ENCODE measurements around the gene ATOH1. TPM values are rescaled to one million over a fixed set of nuclear protein-coding genes. Genes with fewer than 3 reads are reported as not detected.

Gene ATOH1
- total and polyA plus RNA-seq, 10 of the 15 experiments (the other 5 are each of a cell fraction or from before 2014, with no cell fraction given) = not detected

DNA sequence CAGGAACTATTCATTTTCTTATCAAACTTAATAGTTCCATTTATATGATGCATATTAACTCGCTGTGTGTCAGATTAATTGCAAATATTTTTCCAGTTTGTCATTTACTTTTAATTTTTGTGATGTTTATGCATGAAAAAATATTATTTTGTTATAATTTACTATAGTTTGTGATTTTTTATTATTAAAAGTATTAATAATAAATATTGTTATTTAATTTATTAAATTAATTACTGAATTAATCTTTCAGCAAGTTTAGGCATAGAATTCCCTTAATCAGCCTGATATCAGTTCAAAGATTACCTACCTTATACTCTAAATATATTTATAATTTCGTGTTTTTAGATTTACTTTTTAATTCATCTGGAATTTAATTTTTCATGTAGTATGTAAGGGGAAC, 15.5 kb upstream of the ATOH1 start (continued):
- TF ChIP-seq, protein P1, sequence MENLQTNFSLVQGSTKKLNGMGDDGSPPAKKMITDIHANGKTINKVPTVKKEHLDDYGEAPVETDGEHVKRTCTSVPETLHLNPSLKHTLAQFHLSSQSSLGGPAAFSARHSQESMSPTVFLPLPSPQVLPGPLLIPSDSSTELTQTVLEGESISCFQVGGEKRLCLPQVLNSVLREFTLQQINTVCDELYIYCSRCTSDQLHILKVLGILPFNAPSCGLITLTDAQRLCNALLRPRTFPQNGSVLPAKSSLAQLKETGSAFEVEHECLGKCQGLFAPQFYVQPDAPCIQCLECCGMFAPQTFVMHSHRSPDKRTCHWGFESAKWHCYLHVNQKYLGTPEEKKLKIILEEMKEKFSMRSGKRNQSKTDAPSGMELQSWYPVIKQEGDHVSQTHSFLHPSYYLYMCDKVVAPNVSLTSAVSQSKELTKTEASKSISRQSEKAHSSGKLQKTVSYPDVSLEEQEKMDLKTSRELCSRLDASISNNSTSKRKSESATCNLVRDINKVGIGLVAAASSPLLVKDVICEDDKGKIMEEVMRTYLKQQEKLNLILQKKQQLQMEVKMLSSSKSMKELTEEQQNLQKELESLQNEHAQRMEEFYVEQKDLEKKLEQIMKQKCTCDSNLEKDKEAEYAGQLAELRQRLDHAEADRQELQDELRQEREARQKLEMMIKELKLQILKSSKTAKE (IDR thresholded peaks at IDR 0.05; ENCODE audit: low read depth, poor library complexity, severe bottlenecking) = no peak
- TF ChIP-seq POLR2AphosphoS2 (IDR thresholded peaks at IDR 0.05; ENCODE audit: low read depth, low read length) = no peak
- no peak for TF ChIP-seq TAF1 (IDR thresholded peaks at IDR 0.05; ENCODE audit: borderline replicate concordance, low read depth, low read length)
- TF ChIP-seq SP1 (IDR thresholded peaks at IDR 0.05; ENCODE audit: low read depth, low read length) = no peak
- TF ChIP-seq SPI1 (IDR thresholded peaks at IDR 0.05; ENCODE audit: borderline replicate concordance, insufficient read depth, low read depth, low read length) = no peak
- TF ChIP-seq CEBPB (IDR thresholded peaks at IDR 0.05; ENCODE audit: borderline replicate concordance in 1 of 2, low read depth in 2 of 2, low read length in 2 of 2) = no peak
- TF ChIP-seq, protein P2, sequence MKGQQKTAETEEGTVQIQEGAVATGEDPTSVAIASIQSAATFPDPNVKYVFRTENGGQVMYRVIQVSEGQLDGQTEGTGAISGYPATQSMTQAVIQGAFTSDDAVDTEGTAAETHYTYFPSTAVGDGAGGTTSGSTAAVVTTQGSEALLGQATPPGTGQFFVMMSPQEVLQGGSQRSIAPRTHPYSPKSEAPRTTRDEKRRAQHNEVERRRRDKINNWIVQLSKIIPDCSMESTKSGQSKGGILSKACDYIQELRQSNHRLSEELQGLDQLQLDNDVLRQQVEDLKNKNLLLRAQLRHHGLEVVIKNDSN (IDR thresholded peaks at IDR 0.05; ENCODE audit: borderline replicate concordance, extremely low read length, insufficient read depth, low read depth, low read length) = no peak
- TF ChIP-seq, protein P3, sequence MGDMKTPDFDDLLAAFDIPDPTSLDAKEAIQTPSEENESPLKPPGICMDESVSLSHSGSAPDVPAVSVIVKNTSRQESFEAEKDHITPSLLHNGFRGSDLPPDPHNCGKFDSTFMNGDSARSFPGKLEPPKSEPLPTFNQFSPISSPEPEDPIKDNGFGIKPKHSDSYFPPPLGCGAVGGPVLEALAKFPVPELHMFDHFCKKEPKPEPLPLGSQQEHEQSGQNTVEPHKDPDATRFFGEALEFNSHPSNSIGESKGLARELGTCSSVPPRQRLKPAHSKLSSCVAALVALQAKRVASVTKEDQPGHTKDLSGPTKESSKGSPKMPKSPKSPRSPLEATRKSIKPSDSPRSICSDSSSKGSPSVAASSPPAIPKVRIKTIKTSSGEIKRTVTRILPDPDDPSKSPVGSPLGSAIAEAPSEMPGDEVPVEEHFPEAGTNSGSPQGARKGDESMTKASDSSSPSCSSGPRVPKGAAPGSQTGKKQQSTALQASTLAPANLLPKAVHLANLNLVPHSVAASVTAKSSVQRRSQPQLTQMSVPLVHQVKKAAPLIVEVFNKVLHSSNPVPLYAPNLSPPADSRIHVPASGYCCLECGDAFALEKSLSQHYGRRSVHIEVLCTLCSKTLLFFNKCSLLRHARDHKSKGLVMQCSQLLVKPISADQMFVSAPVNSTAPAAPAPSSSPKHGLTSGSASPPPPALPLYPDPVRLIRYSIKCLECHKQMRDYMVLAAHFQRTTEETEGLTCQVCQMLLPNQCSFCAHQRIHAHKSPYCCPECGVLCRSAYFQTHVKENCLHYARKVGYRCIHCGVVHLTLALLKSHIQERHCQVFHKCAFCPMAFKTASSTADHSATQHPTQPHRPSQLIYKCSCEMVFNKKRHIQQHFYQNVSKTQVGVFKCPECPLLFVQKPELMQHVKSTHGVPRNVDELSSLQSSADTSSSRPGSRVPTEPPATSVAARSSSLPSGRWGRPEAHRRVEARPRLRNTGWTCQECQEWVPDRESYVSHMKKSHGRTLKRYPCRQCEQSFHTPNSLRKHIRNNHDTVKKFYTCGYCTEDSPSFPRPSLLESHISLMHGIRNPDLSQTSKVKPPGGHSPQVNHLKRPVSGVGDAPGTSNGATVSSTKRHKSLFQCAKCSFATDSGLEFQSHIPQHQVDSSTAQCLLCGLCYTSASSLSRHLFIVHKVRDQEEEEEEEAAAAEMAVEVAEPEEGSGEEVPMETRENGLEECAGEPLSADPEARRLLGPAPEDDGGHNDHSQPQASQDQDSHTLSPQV (IDR thresholded peaks at IDR 0.05) = no peak

All from GM12878 (cell line).